CD4-positive, alpha-beta T cell treated with Interleukin-15 for 1 hour (primary cell): ENCODE data around the gene SOCS7.

Source experiments
- DNase-seq: peaks from one replicate; pipeline ENCODE4 v3.0.0-alpha.2; 2020

The SOCS7 gene

GRCh38 chr17:38338535-38338934, 13.1 kb upstream of the SOCS7 start:
- no peak for DNase-seq

DNA sequence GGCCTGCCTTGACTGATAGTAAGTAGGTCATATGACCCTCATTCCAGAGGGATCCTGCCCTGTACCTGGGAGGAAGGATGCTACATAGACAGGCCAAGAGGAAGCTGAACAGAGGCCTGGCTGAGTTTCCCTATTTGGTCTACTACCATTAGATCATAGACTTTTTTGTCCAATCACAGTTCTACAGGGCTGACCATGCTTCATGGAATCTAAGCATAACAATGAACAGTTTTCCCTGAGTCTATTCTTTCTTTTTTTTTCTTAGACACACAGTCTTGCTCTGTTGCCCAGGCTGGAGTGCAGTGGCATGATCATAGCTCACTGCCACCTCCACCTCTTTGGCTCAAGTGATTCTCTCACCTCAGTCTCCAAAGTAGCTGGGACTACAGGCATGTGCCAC, 11.8 kb upstream of the SOCS7 start:
- DNase-seq, result no peak

DNA sequence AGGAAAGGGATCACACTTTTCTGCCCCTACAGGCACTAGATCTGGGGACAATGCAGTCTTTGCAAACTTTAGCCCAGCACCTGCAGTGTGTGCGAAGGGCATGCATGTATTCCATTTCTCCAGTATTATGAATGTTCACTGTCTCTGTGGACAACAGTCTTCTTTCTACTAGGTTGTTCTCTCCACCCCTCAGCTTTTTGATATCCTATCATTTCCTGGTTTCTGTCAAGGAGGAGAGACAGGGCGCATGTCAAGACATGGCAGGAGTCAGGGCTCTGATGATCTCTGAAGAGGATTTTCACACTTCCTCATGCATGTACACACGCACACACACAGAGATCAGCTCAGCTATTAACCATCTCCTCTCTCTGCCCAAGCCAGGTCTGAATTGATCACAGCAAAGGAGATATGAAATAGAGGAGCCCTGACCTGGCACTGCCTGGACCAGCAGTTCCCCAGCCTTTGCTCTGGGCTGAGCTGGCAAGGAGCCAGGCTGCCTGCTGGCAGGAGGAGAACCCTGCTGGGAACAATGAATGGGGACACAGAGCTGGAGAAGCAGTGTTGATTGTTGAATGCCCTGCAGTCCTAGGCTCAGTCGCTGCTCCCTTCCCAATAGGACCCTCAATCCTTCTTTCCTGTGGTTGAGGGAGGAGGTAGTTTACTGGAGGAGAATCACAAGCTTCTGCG, 10.5 kb upstream of the SOCS7 start:
- DNase-seq, result no peak

DNA sequence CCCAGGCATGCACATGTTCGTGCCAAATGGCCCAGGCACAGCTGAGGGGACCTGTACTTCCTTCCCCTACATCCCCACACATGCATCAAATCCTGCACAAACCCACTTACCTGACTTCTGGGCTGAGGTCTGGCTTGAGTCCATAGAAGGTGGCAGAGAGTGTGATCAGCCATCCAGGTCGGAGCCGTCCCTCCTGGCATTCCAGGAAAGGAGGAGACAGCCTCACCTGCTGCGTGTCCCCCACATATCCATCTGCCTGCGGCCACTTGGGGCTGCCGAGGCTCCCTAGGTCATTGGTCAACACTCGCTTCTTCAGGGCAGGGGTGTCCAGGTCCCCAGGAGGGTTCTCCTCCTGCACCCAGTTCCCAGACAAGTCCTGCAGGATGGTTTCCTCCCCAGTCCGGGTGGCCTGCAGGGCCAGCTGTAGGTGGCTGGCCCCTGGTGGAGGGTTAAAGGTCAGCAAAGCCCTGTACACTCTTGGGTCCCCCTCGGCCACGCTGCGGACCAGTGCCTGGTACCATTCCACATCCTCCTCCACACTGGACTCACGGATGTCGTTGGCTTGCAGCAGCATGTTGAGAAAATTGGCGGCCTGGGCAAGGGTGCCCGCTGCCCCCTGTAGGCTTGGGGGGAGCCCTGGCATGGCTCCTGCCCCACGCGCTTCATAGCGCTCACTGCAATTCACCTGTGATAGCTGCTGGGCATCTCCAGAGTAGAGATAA, 8.6 kb upstream of the SOCS7 start:
- DNase-seq, result no peak

- DNase-seq, result no peak
Measured at GRCh38 chr17:38343608-38344419, 7.8 kb upstream of the SOCS7 start, which contains the start of gene GPR179. GPR179 (minus strand) TSS chr17:38343956; CDS start chr17:38343789, 167 bp downstream.

DNA sequence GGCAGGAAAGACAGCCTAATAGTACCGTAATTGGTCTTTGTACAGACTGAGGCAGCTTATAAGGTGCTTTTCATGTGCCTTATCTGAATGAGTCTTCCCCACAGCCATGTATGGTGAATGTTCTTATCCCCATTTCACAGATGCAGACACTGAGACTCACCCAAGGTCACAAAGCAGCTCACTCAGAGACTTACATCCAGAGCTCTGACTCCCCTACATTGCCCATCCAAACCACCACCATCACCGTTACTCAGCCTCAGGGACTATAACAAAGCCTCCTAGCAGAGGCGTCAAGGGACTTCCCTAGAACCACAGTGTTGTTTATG, 7.3 kb upstream of the SOCS7 start:
- DNase-seq, result no peak

GRCh38 chr17:38345743-38346142, 5.9 kb upstream of the SOCS7 start:
- DNase-seq, result no peak

DNA sequence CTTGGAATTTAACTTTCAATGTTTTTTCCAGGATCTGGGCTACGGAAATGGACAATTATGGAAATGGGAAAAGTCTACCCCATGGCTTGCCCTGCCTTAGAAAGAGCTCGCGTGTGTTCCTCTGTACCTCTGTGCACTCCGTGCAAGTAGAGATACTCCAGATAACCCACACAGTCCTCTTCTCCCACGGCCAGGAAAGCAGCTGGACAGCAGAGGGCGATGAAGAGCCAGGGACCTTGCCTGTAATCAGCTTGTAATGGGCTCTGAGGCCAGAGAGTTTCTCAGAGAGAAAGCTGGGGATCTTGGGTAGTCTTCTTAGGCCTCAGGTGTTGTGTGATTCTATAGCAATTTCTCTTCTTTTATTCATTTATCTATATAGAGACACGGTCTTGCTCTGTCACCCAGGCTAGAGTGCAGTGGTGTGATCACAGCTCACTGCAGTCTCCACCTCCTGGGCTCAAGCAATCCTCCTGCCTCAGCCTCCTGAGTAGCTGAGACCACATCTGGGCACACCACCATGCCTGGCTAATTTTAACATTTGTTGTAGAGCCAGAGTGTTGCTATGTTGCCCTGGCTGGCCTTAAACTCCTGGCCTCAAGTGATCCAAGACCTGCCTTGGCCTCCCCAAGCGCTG, 2.4 kb upstream of the SOCS7 start:
- peak; percentile 82 for DNase-seq

DNA sequence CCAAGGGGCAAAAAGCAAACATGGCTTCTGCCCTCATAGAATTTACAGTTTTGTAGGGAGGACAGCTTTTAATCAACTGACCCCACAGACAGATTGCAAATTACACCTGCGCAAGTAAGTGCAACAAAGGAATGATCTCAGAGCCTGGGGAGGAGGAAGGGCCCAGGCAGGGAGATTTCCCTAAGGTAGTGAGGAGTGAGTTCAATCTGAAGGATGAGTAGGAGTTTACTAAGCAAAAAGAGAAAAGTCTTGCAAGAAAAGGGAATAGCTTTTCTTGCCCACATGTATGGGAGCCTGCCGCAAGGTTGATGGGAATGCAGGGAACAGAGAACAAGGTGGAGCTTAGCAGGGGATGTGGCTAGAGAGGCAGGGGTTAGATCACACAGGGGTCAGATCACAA, 1.6 kb upstream of the SOCS7 start:
- DNase-seq, result no peak

DNA sequence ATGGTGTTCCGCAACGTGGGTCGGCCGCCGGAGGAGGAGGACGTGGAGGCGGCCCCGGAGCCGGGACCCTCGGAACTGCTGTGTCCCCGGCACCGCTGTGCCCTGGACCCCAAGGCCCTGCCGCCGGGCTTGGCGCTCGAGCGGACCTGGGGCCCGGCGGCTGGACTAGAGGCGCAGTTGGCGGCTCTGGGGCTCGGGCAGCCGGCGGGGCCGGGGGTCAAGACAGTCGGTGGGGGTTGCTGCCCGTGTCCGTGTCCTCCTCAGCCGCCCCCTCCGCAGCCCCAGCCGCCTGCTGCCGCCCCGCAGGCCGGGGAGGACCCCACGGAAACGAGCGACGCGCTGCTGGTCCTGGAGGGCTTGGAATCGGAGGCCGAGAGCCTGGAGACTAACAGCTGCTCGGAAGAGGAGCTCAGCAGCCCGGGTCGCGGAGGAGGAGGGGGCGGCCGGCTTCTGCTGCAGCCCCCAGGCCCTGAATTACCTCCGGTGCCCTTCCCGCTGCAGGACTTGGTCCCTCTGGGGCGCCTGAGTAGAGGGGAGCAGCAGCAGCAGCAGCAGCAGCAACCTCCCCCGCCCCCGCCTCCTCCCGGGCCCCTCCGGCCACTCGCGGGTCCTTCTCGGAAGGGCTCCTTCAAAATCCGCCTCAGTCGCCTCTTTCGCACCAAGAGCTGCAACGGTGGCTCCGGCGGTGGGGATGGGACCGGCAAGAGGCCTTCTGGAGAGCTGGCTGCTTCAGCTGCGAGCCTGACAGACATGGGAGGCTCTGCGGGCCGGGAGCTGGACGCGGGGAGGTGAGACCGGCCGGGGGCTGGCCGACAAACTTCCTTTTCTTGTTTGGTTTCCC, 821 bp downstream of the SOCS7 start:
- DNase-seq, result no peak

DNA sequence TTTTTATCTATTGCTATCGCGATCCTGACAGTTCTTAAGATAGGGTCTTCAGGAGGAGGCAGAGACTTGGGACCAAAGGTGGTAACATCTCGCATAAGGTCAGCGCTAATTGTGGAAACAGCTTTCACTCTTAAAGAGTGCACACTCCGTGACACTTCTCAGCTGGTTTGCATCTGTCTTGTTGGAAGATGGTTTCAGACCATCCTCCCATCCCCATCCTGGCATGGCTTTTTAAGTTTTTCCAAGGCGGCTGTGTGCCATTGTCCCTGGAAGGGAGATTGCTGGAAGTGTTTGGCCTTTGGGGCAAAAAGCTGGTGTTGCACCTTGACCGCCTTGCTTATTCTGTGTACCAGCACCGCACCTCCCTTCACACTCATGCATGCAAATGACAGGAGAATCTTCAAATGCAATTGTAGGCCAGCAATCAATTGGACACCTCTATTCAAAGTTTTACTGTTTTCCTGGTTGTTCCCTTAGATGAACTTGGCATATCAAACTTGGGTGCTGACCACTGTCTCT, 1.5 kb downstream of the SOCS7 start:
- DNase-seq, result no peak

DNA sequence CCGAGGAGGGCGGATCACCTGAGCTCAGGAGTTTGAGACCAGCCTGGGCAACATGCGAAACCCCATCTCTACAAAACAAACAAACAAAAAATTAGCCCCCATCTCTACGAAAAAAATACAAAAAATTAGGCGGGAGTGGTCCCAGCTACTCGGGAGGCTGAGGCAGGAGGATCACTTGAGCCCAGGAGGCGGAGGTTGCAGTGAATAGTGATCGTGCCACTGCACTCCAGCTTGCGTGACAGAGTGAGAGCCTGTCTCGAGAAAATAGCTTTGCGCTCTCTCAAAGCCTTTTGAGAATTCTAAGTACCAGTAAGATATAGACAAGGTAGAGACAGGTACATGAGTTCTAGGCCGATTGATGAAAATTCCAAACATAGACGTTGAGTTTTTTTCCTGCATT, 2.0 kb downstream of the SOCS7 start:
- DNase-seq, result no peak

DNA sequence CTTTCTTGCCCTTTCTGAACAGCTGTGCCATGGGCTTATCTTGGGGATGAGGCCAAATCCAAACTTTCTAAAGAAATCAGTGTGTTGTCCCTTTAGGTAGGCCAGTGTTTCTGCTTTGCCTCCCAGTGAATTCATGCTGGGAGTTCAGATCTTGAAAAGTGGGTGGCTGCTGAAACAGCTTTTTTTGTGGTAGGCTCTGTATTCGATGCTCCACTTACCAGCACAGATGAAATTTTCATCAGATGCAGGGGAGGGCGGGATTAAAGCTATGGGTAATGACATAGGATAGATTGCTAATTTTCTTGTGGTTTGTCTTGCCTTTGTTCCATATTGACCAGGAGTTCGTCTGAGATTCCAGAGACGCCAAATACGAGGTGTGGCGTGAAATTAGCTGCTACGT, 2.8 kb downstream of the SOCS7 start:
- no peak for DNase-seq

- DNase-seq, result no peak
Measured at GRCh38 chr17:38355251-38355650, 3.6 kb downstream of the SOCS7 start.

DNA sequence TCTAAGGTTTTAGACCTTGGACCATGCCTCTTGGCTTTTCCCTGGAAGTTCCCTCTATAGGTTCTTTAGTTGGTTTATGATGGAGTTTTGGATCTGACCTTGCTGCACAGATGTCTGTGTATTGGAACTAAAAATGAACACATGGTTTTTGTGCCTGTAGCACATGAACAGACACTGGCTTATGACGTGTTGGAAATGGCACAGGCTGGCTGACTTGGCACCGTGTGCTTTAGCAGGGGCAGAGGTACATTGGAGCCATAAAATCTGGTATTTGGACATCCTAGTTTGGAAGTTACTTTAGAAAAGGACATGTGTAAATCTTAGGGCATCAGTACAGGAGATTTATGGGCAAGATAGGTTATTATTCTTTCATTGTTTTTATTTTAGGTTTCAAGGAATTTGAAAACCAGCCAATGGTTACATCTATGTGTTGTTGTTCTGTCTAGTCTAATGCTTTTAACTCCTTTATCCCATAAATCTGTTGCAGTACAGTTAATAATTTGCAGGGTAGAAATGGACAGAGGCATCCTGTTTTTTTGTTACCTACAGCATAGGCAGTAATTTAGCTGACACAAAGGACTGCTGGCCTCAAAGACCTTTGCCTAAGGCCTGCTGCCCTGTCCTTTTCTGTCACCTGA, 6.0 kb downstream of the SOCS7 start:
- no peak for DNase-seq

- no peak for DNase-seq
Measured at GRCh38 chr17:38358586-38359513, 7.2 kb downstream of the SOCS7 start.

DNA sequence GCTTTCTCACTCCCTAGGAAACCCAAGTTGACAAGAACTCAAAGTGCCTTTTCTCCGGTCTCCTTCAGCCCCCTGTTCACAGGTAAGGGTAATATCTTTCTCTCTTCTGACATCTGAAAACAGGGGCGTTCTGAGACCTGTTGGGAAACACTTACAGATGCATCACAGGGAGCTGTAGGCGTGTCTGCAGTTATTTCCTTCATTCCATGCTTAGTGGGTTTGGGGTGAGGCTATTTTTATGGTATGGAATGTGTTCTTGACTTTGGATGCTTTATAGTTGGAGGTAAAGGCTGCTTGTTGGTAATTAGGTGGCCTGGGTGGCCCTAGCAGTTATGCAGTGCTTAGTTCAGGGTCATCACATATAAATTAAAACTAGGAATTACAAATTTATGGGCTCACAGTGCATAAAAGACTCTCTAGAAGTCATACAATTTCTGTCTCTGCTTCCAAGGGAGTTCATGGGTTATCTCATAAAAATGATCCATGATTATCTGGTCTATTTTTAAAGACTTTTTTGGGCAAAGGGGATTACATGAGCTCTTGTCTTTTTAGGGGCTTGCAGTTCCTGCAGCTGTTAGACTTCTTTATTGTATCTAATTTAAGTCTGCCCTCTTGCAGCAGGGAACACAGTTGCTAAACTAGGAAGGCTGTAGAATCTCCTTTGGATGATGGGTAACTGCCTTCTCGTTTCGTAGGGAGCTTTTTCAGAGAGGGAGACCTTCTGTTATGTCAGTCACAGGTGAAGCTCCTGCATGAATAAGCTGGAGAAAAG, 10.2 kb downstream of the SOCS7 start:
- no peak for DNase-seq

DNA sequence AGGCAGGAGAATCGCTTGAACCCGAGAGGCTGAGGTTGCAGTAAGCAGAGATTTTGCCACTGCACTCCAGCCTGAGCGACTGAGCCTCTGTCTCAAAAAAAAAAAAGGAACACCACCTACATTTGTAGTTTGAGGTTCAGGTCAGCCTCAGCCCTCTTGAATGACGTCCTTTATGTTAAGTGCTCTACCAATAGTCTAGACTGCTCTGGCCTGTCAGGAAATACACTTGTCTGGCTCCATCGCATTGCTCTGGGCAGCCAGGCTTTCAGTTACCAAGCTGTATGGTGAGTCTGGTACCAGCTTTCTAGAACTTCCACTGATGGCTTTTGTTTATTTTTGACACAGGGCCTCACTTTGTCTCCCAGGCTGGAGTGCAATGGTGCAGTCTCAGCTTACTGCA, 11.4 kb downstream of the SOCS7 start:
- DNase-seq, result no peak

GRCh38 chr17:38364741-38365140, 13.1 kb downstream of the SOCS7 start:
- no peak for DNase-seq
